Vagina (tissue), 2 donors: ENCODE data around the gene ALLC.

Experiments
- CTCF ChIP-seq, 3 experiments: fragments of 450-650 bp in 2 of 3; fragments of 200-600 bp in 1 of 3; sonication (generic) in 1 of 3; IDR thresholded peaks; one replicate each; pipeline ENCODE4 v1.5.1; 2017 to 2019; ENCODE audit warnings: antibody characterized with exemption in 3 of 3, mild to moderate bottlenecking in 2 of 3, moderate library complexity in 2 of 3
- POLR2A ChIP-seq, 2 donors: fragments of 450-650 bp; IDR thresholded peaks; one replicate each; pipeline ENCODE4 v1.6.1; 2017; ENCODE audit warnings: antibody characterized with exemption in 2 of 2, mild to moderate bottlenecking in 2 of 2, moderate library complexity in 2 of 2

GRCh38 chr2:3692375-3692774 lies 34.4 kb downstream of the ALLC start:
- TF ChIP-seq CTCF (IDR thresholded peaks at IDR 0.05) (no peak), POLR2A (IDR thresholded peaks at IDR 0.05) (no peak)
